OCI-LY1 (cell line): ENCODE results near the gene HOPX.

Experiments used
- H2AFZ ChIP-seq: fragments of 200-600 bp; sonication (generic), shearing (Covaris generic); 2 replicates; pipeline ENCODE4 v1.6.0; 2014; ENCODE audit warnings: antibody characterized with exemption, mild to moderate bottlenecking, low read length
- H3F3A ChIP-seq: fragments of 200-600 bp; sonication (generic), shearing (Covaris generic); 2 replicates; pipeline ENCODE4 v1.6.0; 2014; ENCODE audit warnings: mild to moderate bottlenecking, antibody characterized with exemption, low read length, moderate library complexity; ENCODE audit not compliant: insufficient read depth
- H3K27ac ChIP-seq: fragments of 200-600 bp; sonication (generic); 2 replicates; pipeline ENCODE4 v1.5.1; 2014; ENCODE audit warnings: low read length, mixed run types, mild to moderate bottlenecking, low read depth; ENCODE audit not compliant: poor library complexity, severe bottlenecking
- H3K27me3 ChIP-seq: fragments of 200-600 bp; sonication (generic); 2 replicates; pipeline ENCODE4 v1.6.0; 2014; ENCODE audit warnings: antibody characterized with exemption, mild to moderate bottlenecking, low read length, moderate library complexity; ENCODE audit not compliant: insufficient read depth
- H3K36me3 ChIP-seq: fragments of 200-600 bp; sonication (generic); 2 replicates; pipeline ENCODE4 v1.6.1; 2014; ENCODE audit warnings: mild to moderate bottlenecking, antibody characterized with exemption, low read length, moderate library complexity, mixed read lengths; ENCODE audit not compliant: insufficient read depth
- H3K4me1 ChIP-seq: fragments of 200-600 bp; sonication (generic); 2 replicates; pipeline ENCODE4 v1.5.1; 2014; ENCODE audit warnings: mild to moderate bottlenecking, low read length, moderate library complexity; ENCODE audit not compliant: insufficient read depth, severe bottlenecking
- H3K4me2 ChIP-seq: fragments of 200-600 bp; sonication (generic), shearing (Covaris generic); 2 replicates; pipeline ENCODE4 v1.6.1; 2014; ENCODE audit warnings: low read length
- H3K4me3 ChIP-seq: fragments of 200-600 bp; sonication (generic); 2 replicates; pipeline ENCODE4 v1.5.1; 2014; ENCODE audit warnings: low read length, low read depth, mild to moderate bottlenecking, mixed read lengths; ENCODE audit not compliant: poor library complexity, severe bottlenecking
- H3K79me2 ChIP-seq: fragments of 200-600 bp; shearing (Covaris generic); 2 replicates; pipeline ENCODE4 v1.6.1; 2016; ENCODE audit warnings: mixed run types, low read length, mixed read lengths; ENCODE audit not compliant: insufficient read depth
- H3K9ac ChIP-seq: fragments of 200-600 bp; sonication (generic), shearing (Covaris generic); 2 replicates; pipeline ENCODE4 v1.6.1; 2014; ENCODE audit warnings: mild to moderate bottlenecking, low read length, mixed read lengths
- H3K9me2 ChIP-seq: fragments of 200-600 bp; sonication (generic), shearing (Covaris generic); 2 replicates; pipeline ENCODE4 v1.6.1; 2014; ENCODE audit warnings: low read depth, mild to moderate bottlenecking, low read length, mixed read lengths
- H3K9me3 ChIP-seq: fragments of 200-600 bp; shearing (Covaris generic); 2 replicates; pipeline ENCODE4 v1.6.1; 2014; ENCODE audit warnings: low read length, mixed read lengths
- H4K20me1 ChIP-seq: fragments of 200-600 bp; sonication (generic), shearing (Covaris generic); 2 replicates; pipeline ENCODE4 v1.6.0; 2016; ENCODE audit warnings: mild to moderate bottlenecking, low read length; ENCODE audit not compliant: insufficient read depth
- CTCF ChIP-seq: fragments of 200-600 bp; sonication (generic), shearing (Covaris generic); IDR thresholded peaks from 2 replicates; pipeline ENCODE4 v1.5.1; 2017; ENCODE audit warnings: mild to moderate bottlenecking, antibody characterized with exemption, low read length, moderate library complexity, mixed read lengths
- EZH2 ChIP-seq: fragments of 200-600 bp; sonication (generic), shearing (Covaris generic); IDR thresholded peaks from 2 replicates; pipeline ENCODE4 v1.8.0; 2017; ENCODE audit warnings: borderline replicate concordance, mixed run types, mild to moderate bottlenecking, antibody characterized with exemption, low read length, moderate library complexity, mixed read lengths

HOPX gene

DNA sequence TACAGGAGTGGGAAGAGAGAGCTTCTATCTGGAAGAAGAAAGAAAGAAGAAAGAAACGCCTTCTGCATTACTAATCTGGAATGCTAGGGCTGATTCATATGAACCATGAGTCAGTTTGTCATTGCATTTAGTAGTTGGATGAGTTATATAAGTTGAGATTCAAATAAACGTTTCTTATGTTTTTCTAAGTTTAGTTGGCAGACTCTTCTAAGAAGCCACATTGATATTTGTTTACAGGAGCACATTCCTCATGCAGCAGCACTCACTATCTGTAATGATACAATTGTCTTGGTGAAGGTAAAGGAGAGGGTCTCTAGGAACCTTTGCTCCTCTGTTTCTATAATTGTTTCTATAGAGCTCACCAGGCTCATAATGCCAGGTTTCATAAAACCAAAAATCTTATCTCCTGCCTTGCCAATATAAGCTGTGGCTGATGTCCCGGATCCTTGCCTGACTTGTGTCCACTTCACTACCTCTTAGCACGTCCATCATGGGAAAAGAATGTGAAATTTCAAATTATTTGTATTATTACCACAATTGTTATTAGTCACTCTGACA lies 39.5 kb downstream of the HOPX start:
- H3K27ac ChIP-seq: no peak overlapping the region
- TF ChIP-seq EZH2 (no peak), CTCF (no peak)
- 0 out of 2 replicates have a peak, but pooled peaks cover 2% of the 10 kb centered on the region for H3K9me3 ChIP-seq
- no peaks in the 10 kb centered on the region for H3K79me2 ChIP-seq
- no peak overlapping the region for H3K4me3 ChIP-seq
- no peaks in the 10 kb centered on the region for H3F3A ChIP-seq
- H3K4me1 ChIP-seq: no peaks in the 10 kb centered on the region
- H3K27me3 ChIP-seq: 0 out of 2 replicates have a peak, but pooled peaks cover 5% of the 10 kb centered on the region
- no peak overlapping the region for H2AFZ ChIP-seq
- H3K9ac ChIP-seq: no peak overlapping the region
- H3K9me2 ChIP-seq: no peaks in the 10 kb centered on the region
- H4K20me1 ChIP-seq: no peaks in the 10 kb centered on the region
- no peaks in the 10 kb centered on the region for H3K36me3 ChIP-seq
- no peak overlapping the region for H3K4me2 ChIP-seq

DNA sequence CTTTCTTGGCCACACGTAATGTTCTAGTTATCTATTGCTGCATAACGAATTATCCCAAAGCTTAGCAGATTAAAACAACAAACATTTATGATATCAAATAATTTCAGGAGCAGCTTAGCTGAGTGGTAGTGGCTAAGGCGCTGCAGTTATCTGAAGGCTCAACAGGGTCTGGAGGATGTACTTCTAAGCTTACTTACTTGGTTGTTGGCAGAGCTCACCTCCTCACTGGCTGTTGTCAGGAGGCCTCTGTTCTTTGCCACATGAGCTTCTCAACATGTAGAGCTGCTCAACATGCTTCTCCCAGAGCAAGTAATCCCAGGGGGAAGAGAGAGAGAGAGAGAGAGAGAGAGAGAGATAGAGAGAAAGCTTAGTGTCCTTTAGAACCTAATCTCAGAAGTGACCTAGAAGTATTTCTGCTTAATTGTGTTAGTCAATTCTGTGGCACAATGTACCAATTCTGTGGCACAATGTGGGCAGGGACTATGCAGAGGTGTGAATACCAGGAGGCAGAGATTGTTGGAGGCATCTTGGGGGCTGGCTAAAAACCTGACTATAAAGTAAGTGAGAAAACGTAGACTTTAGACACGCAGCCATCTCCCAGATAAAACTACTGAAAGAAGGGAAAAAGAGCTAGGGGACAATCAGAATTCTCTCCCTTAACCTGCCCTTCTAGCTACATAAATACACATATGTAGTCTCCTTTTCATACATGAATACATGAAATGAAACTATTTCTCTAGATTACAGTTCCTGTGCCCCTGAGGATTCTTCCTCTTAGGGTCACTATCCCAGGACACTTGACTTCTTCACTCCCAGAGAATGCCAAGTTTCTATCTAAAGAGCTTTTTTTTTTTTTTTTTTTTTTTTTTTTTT lies 40.2 kb downstream of the HOPX start:
- Histone ChIP-seq H3K9me2 (no peaks in the 10 kb centered on the region), H3K36me3 (no peaks in the 10 kb centered on the region), H3K9me3 (no peaks in the 10 kb centered on the region), H3K4me1 (no peaks in the 10 kb centered on the region), H3K9ac (no peak overlapping the region), H3K79me2 (no peaks in the 10 kb centered on the region), H3K27me3 (no peaks in the 10 kb centered on the region), H3K4me2 (no peak overlapping the region), H3K4me3 (no peak overlapping the region), H3F3A (no peaks in the 10 kb centered on the region), H2AFZ (no peak overlapping the region), H3K27ac (no peak overlapping the region), H4K20me1 (no peaks in the 10 kb centered on the region)
- TF ChIP-seq EZH2 (no peak), CTCF (no peak)

DNA sequence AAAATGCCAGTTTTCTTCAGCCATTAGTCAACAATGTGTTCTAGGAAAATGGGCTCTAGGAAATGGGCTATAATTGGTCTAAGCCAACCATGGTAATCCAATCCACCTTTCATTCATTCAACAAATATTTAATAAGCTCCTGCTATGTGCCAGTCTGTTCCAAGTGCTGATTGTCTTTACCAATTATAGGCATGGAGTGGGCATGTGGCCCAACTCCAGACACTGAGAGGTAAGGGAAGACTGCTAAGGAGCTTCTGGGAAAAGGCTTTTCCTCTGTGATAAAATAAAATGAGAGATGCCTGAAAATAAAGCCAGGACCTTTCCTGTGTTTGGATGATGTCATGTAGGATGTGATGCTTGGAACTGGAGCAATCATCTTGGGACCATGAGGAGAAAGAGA lies 43.3 kb downstream of the HOPX start:
- Histone ChIP-seq H3K4me1 (no peaks in the 10 kb centered on the region), H3K9ac (no peak overlapping the region), H3K4me2 (no peak overlapping the region), H3F3A (no peaks in the 10 kb centered on the region), H3K27me3 (no peaks in the 10 kb centered on the region), H4K20me1 (no peaks in the 10 kb centered on the region), H2AFZ (no peak overlapping the region), H3K9me3 (no peaks in the 10 kb centered on the region), H3K9me2 (no peaks in the 10 kb centered on the region), H3K4me3 (no peak overlapping the region), H3K36me3 (no peaks in the 10 kb centered on the region), H3K79me2 (no peaks in the 10 kb centered on the region), H3K27ac (no peak overlapping the region)
- TF ChIP-seq CTCF: no peak
- no peak for TF ChIP-seq EZH2
